ENCODE data around the gene TCOF1.

The TCOF1 gene

DNA sequence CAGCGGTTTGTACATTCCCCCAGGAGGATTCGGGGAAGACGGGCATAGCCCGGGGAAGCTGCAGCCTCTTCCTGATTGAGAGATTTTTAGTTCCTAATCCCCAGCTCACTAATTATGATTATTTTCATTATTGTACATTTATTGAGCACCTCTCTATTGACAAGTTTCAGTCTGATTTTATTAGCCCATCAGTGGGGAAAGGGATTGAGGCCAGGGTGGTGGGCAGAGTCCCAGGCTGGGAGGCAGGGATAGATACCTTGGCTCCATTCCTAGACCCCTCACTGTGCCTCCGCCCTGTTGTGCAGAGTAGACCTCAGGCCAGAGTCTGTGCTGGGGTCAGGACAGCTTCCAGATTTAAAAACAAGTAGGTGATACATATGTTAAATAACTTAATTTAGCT lies 27.2 kb downstream of the TCOF1 start:
- TF ChIP-seq, protein P1, sequence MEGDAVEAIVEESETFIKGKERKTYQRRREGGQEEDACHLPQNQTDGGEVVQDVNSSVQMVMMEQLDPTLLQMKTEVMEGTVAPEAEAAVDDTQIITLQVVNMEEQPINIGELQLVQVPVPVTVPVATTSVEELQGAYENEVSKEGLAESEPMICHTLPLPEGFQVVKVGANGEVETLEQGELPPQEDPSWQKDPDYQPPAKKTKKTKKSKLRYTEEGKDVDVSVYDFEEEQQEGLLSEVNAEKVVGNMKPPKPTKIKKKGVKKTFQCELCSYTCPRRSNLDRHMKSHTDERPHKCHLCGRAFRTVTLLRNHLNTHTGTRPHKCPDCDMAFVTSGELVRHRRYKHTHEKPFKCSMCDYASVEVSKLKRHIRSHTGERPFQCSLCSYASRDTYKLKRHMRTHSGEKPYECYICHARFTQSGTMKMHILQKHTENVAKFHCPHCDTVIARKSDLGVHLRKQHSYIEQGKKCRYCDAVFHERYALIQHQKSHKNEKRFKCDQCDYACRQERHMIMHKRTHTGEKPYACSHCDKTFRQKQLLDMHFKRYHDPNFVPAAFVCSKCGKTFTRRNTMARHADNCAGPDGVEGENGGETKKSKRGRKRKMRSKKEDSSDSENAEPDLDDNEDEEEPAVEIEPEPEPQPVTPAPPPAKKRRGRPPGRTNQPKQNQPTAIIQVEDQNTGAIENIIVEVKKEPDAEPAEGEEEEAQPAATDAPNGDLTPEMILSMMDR (conservative IDR thresholded peaks at IDR 0.05) = no peak
- no peak for TF ChIP-seq ZFX (IDR thresholded peaks at IDR 0.05)
- no peak overlapping the region for H3K27ac ChIP-seq

DNA sequence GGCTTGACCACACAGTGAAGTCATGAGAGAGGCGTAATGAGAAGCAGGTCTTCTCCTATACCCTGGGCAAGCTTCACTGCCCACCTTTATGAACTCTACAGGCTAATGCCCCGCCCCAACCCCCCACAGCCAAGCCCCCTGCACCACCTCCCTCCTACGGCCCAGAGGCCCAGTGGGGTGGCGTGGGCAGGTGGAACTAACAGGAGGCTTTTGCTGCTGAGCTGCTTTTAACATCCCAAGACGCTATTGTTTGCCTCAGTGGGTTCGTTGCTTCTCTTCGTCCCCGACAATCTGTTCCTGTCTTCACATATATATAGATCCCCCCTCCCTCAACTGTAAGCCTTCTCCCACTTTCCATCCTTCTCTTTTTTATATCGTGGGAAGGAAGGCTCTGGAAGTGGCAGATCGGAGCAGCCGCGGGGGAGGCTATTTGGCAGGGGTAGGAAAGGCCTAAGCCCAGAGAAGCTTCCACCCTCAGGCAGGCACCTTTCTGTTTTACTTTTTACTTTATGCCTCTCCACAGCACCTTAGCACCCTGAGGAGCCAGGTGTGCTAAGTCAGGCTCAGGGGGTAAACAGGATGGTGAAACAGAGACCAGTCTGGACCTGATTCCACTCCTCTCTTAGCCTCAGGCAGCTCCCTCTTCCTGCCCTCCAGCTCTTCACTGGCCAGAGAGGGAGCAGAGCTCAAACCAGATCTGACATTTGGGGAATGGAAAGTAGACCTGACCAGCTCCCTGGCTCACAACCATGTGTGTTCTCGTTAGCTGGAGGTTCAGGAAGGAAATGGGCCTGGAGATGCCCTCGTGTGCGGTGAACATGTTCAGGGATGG lies 28.7 kb downstream of the TCOF1 start:
- TF ChIP-seq, protein P1 (conservative IDR thresholded peaks at IDR 0.05) = no peak
- no peak for TF ChIP-seq ZFX (IDR thresholded peaks at IDR 0.05)
- H3K27ac ChIP-seq = no peak overlapping the region

DNA sequence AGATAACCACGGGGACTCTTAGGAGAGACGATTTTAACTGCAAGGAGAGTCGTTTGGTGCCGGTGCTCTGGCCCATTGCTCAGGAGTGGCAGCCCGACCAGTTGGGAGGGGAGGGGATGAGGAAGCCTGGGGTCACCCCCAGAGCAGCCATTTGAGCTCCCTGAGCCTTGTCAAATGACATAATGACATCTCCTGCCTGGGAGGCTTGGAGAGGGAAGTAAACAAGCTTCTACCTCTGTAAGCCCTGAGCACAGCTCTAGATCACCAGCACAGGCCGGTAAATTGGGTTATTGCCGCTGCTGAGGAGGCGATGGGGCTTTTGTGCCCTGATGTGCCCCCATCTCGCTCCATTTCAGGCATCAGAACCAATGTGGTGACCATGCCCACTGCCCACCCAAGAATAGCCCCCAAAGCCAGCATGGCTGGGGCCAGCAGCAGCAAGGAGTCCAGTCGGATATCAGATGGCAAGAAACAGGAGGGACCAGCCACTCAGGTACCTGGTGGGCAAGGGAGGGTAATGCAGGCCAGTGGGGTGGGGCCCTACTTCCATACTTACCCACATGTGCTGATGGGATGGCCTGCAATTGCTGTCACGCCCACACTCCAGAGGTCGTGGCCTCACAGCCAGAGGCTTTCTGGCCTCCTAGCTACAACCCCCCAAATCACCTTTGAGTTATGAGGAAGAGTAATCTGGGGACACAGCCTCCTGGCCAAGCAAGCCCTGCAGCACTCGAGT lies 32.2 kb downstream of the TCOF1 start:
- TF ChIP-seq, protein P1 (conservative IDR thresholded peaks at IDR 0.05) = no peak
- no peak for TF ChIP-seq ZFX (IDR thresholded peaks at IDR 0.05)

DNA sequence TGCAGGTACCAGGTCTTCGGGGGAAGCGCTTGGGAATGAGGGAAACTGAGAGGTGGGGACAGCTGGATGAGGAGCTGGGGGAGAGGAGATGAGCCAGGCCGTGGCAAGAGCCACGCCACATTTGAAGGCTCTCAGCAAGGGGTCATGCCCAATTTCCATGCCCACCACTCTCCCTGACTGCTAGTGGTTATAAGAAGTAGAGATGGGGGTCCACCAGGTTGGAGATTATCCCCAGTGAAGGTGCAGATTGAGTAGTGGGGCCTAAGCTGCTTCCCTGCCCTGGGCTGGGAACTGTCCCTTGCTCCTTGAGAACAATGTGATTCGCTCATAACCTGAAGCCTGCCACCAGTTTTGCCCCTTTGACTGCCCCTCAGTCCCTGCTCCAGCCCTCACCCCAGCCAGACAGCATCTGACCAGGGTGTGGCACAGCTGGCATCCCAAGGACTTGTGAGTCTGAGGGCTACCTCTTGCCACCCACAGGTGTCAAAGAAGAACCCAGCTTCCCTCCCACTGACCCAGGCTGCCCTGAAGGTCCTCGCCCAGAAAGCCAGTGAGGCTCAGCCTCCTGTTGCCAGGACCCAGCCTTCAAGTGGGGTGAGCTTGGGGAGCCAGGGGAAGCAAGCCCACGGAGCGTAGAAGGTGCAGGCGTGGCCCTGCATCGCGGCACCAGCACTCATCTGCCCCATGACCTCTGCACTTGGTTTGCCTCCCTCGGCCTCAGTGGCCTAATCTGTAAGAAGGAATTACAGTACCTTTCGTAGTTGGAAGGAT lies 33.8 kb downstream of the TCOF1 start:
- H3K27ac ChIP-seq = no peak overlapping the region
- no peak for TF ChIP-seq ZFX (IDR thresholded peaks at IDR 0.05)
- TF ChIP-seq, protein P1 (conservative IDR thresholded peaks at IDR 0.05) = no peak

More for the DNA sequence above, 32.2 kb downstream of the TCOF1 start:
- H3K27ac ChIP-seq = no peak overlapping the region

DNA sequence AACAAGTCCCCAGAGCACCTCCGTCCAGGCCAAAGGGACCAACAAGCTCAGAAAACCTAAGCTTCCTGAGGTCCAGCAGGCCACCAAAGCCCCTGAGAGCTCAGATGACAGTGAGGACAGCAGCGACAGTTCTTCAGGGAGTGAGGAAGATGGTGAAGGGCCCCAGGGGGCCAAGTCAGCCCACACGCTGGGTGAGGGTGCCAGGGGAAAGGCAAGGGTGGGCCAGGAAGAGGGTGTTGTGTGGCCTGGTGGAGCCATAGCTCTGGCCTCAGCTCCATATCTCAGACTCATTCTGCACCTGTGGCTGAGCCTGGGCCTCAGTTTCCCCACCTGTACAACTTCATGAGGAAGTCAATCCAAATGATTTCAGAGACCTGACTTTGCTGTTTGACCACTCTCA lies 34.5 kb downstream of the TCOF1 start:
- no peak overlapping the region for H3K27ac ChIP-seq
- TF ChIP-seq, protein P1 (conservative IDR thresholded peaks at IDR 0.05) = no peak
- TF ChIP-seq ZFX (IDR thresholded peaks at IDR 0.05) = no peak

DNA sequence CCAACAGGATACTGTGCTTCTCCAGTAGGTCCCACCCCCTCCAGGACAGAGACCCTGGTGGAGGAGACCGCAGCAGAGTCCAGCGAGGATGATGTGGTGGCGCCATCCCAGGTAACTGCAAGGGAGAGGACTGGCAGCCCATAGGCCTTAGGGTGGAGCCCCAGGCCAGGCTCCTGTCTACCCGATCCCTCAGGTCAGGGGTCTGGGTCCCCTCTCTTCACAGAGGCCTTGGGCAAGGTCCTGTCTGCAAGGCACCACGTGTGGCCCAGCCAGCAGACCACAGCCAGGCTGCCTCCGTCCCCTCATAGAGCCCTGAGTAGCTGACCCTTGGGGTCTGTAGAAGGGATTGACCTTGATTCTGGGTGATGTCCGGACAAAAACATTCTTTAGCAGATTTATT lies 35.2 kb downstream of the TCOF1 start:
- TF ChIP-seq ZFX (IDR thresholded peaks at IDR 0.05) = no peak
- TF ChIP-seq, protein P1 (conservative IDR thresholded peaks at IDR 0.05) = no peak
- H3K27ac ChIP-seq = no peak overlapping the region

Measured in C4-2B (cell line).